ENCODE data around the gene CADPS. TPM values are rescaled to one million over a fixed set of nuclear protein-coding genes. Genes with fewer than 3 reads are reported as not detected.

The CADPS gene
- total RNA-seq, 8 experiments from 2014 or later = 1.6 to 196 (median 90.7) TPM

DNA sequence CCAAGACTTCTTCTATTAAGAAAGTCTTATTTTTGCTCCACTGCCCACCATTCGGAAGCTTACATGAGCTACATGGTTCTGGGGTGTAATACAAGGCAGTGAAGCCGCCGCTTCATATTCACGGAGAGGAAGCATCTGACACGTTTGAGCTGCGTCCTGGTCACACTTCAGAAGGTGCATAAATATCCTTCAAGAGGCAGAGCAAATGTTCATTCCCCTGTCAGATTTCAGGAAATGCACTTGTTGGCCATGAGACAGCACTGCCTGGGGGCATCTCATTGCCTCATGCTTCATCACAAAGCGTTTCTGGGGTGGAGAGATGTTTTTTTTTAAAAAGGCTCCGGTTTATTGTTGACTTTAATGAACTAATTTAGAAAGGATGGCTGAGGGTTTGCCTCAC lies 119.9 kb downstream of the CADPS start:
- Histone ChIP-seq H3K4me3 (no peak overlapping the region), H3K4me1 (replicated peaks in 1 of 2) (peaks cover 0 to 3% of the 10 kb centered on the region in 2 donors), H3K27ac (no peak overlapping the region)
- WGBS, 10 experiments = 0 to 100% (median 63%) methylated on average over 1 to 7 of the region's 8 CpGs; no CpG with 5 or more reads in 1 of the 10 experiments
- peak in 3 of 8 experiments; percentile 69 to 83 (median 79) for ATAC-seq (replicated peaks in 6 of 8)
- in situ Hi-C loops (cut with MboI; ENCODE audit: low pct_unique_long_range_greater_than_20kb in 2 of 9, low sequenced_read_pairs in 9 of 9, unreplicated experiment in 9 of 9) = no loop called here

DNA sequence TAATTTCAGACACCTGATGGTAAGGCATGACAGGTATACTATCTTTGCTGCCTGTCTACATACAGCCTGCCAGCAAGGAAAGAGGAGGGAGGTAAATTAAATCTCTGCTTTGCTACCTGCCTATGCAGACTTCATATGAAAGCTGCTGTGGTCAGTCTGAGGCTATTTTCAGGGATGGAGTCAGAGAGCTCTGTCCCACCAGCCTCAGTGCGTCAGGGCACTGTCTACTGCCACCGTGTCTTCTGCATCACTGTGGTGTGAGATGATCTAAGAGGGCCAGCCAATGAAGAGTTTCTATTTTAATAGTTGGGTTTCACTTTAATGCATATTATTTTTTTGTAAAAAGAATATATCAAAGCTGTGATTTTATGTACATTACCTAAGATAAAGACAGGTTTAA lies 125.6 kb downstream of the CADPS start:
- H3K4me3 ChIP-seq = no peak overlapping the region
- 83 to 100% (median 89%) methylated on average over 1 to 2 of the region's 2 CpGs; no CpG with 5 or more reads in 4 of the 10 experiments for WGBS, 10 experiments
- H3K27ac ChIP-seq = no peak overlapping the region

DNA sequence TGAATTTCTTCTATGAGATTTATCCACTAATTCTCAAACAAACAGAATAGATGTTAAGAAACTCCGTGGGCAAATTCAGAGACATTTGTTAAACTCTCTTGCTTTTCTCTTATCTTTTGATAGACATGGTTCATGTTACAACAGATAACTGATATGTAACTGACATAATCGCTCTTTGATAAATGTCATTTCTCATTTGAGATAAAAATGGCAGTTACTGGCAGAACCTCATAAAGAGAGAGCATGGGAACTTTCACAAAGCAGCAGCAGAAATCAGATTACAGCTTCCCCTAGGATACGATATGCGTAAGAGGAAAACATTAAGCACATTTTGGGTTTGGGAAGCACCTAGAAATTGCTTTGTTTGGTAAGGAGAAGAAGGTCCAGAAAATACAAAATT lies 126.1 kb downstream of the CADPS start:
- Histone ChIP-seq H3K27ac (no peak overlapping the region), H3K4me3 (no peak overlapping the region), H3K4me1 (replicated peaks in 1 of 2) (no peaks in the 10 kb centered on the region)
- 50 to 100% (median 86%) methylated on average over 2 to 4 of the region's 4 CpGs for WGBS, 10 experiments
- in situ Hi-C loops (cut with MboI; ENCODE audit: low pct_unique_long_range_greater_than_20kb in 2 of 9, low sequenced_read_pairs in 9 of 9, unreplicated experiment in 9 of 9) = no loop called here
- no peak for ATAC-seq (replicated peaks in 6 of 8)

More for the DNA sequence above, 125.6 kb downstream of the CADPS start:
- H3K4me1 ChIP-seq (replicated peaks in 1 of 2) = no peaks in the 10 kb centered on the region
- in situ Hi-C loops (cut with MboI; ENCODE audit: low pct_unique_long_range_greater_than_20kb in 2 of 9, low sequenced_read_pairs in 9 of 9, unreplicated experiment in 9 of 9) = no loop called here
- ATAC-seq (replicated peaks in 6 of 8) = no peak

DNA sequence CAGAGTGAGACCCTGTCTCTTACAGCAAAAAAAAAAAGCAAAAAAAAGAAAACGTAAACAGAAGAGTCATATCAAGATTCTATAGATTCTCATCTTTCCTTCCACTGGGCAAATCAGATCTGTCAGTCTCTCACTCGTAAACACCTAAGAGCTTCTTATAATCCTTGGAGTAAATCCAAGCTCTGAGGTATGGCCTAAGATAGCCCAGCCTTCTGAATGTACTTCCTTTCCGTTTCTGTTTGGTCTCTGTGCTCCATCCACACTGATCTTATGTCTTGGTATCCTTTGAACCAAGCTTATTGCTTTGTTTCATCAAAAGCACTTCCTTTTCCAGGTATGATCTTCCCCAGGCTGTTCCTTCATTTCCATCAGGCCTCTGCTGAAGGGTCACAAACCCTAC lies 137.8 kb downstream of the CADPS start:
- no peak for ATAC-seq (replicated peaks in 6 of 8)

DNA sequence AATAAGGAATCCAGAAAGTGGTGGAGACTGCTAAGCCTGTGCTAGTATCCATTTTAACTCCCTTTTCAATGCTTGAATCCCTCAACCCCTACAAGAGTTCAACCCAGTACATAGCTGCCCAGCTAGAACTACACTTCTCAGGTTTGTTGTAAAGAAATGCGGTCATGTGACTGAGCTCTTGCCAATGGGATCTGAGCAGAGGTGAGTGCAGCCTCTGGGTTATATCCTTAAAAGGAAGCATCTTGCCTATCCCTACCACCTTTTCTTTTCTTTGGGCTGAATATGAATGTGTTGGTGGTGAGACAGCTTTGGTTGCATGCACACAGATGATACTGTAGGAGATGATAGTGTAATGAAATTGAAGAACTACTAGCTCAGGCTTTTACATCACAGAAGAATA lies 139.7 kb downstream of the CADPS start:
- no peak for ATAC-seq (replicated peaks in 6 of 8)
- in situ Hi-C loops (cut with MboI; ENCODE audit: low pct_unique_long_range_greater_than_20kb in 2 of 9, low sequenced_read_pairs in 9 of 9, unreplicated experiment in 9 of 9) = no loop called here
- WGBS, 10 experiments = 100% methylated on average over 1 of the region's 1 CpG; no CpG with 5 or more reads in 7 of the 10 experiments

More for the DNA sequence above, 137.8 kb downstream of the CADPS start:
- Histone ChIP-seq H3K4me1 (replicated peaks in 1 of 2) (no peaks in the 10 kb centered on the region), H3K27ac (no peak overlapping the region), H3K4me3 (no peak overlapping the region)
- in situ Hi-C loops (cut with MboI; ENCODE audit: low pct_unique_long_range_greater_than_20kb in 2 of 9, low sequenced_read_pairs in 9 of 9, unreplicated experiment in 9 of 9) = no loop called here
- 11 to 100% (median 87%) methylated on average over 1 to 3 of the region's 3 CpGs; no CpG with 5 or more reads in 1 of the 10 experiments for WGBS, 10 experiments

DNA sequence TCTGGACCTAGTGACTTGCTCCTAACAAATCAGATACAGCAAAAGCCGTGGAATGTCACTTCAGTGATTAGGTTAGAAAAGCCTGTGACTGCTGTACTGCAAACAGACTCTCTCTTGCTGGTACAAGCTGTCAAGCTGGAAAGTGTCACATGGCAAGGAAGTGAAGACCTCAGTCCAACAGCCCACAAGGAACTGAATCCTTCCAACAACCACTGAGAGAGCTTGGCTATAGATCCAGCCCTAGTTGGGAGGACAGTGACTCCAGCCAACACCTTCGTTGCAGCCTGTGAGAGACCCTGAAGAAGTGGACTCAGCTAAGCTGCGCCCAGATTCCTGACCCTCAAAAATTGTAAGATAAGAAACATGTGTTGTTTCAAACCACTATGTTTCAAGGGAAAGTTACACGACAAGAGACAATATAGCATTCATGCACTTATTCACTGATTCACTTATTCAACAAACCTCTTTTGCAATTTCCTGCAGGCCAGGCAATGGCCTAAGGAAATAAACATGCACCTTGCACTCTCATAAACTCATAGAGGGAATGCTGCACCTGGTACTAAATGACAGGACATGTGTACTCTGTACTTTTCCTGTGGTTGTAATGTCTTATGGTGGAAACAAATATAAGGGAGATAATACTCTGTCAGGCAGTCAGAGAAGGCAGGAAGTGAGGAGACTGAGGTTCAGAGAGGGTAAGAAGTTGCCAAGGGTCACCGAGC lies 142.9 kb downstream of the CADPS start:
- in situ Hi-C loops (cut with MboI; ENCODE audit: low pct_unique_long_range_greater_than_20kb in 2 of 9, low sequenced_read_pairs in 9 of 9, unreplicated experiment in 9 of 9) = no loop called here

More for the DNA sequence above, 139.7 kb downstream of the CADPS start:
- Histone ChIP-seq H3K4me1 (replicated peaks in 1 of 2) (no peaks in the 10 kb centered on the region), H3K27ac (no peak overlapping the region), H3K4me3 (no peak overlapping the region)

DNA sequence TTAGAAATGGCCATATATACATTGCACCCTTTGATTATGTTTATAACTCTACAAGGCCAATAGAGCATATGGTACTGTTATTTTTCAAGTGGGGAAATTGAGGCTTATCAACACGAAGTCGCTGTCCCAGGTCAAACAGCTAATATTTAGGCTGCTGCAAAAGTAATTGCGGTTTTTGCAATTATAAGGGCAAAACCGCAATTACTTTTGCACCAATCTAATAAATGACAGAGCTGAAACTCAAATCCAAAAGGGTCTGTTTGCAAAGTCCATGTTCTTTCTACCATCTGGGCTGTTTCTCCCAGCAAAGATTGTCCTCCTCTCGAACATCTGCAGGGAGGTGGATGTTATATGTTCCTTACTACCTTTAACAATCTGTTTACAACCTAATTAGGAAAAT lies 147.2 kb downstream of the CADPS start:
- 47 to 100% (median 80%) methylated on average over 2 to 5 of the region's 5 CpGs for whole genome bisulfite sequencing, 10 experiments
- Histone ChIP-seq H3K27ac (no peak overlapping the region), H3K4me3 (no peak overlapping the region), H3K4me1 (replicated peaks in 1 of 2) (peaks cover 13 to 15% of the 10 kb centered on the region in 2 donors)
- ATAC-seq (replicated peaks in 6 of 8) = no peak
- in situ Hi-C loops (cut with MboI; ENCODE audit: low pct_unique_long_range_greater_than_20kb in 2 of 9, low sequenced_read_pairs in 9 of 9, unreplicated experiment in 9 of 9) = no loop called here

More for the DNA sequence above, 142.9 kb downstream of the CADPS start:
- 17 to 100% (median 92%) methylated on average over 1 to 5 of the region's 5 CpGs; no CpG with 5 or more reads in 1 of the 10 experiments for WGBS, 10 experiments
- H3K27ac ChIP-seq = no peak overlapping the region
- no peak for ATAC-seq (replicated peaks in 6 of 8)
- no peaks in the 10 kb centered on the region for H3K4me1 ChIP-seq (replicated peaks in 1 of 2)
- H3K4me3 ChIP-seq = no peak overlapping the region

DNA sequence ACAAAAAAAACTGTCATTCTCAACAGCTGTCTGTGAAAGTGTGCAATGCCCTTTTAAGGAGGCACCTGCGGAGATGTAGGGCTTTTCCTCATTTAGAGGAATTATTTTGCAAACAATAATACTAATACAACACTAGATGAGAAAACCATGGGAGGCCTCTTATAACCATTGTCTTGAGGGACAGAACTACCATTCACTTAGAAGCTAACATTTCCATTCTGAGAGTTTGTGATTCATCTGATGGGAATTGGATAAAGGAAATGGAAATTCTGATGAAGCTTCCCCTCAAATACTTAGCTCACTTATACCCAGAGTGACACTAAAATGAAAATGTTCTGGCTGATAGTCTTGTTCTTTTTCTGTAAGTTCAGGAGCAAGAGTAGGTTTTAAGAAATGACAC lies 147.7 kb downstream of the CADPS start:
- ATAC-seq (replicated peaks in 6 of 8) = peak in 2 of 8 experiments; percentile 39 to 54
- H3K4me1 ChIP-seq (replicated peaks in 1 of 2) = peaks cover 13 to 16% of the 10 kb centered on the region in 2 donors
- in situ Hi-C loops (cut with MboI; ENCODE audit: low pct_unique_long_range_greater_than_20kb in 2 of 9, low sequenced_read_pairs in 9 of 9, unreplicated experiment in 9 of 9) = no loop called here
- 44 to 100% (median 86%) methylated on average over 1 of the region's 1 CpG; no CpG with 5 or more reads in 3 of the 10 experiments for WGBS, 10 experiments
- H3K4me3 ChIP-seq = no peak overlapping the region
- no peak overlapping the region for H3K27ac ChIP-seq

DNA sequence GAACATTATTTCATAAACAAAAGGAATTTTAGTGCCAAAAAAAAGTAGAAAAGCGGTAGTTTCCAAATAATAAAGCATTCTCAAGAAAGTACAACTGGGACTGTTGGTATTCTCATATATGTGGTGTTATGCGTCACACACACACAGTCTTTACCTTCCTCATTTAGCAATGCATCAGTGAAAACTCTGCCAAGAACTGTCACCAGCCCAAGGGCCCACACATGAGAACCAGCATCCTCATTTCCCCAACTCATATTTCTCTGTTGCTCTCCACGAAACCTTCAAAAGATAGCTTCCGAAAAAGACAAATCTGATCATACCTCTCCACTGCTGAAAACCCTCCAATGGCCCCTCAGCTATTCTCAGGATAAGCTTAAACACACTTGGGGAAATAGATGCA lies 150.7 kb downstream of the CADPS start:
- Histone ChIP-seq H3K4me1 (replicated peaks in 1 of 2) (peaks cover 13 to 16% of the 10 kb centered on the region in 2 donors), H3K27ac (no peak overlapping the region), H3K4me3 (no peak overlapping the region)
- 0 to 100% (median 88%) methylated on average over 1 to 4 of the region's 4 CpGs; no CpG with 5 or more reads in 1 of the 10 experiments for WGBS, 10 experiments
- ATAC-seq (replicated peaks in 6 of 8) = no peak
- in situ Hi-C loops (cut with MboI; ENCODE audit: low pct_unique_long_range_greater_than_20kb in 2 of 9, low sequenced_read_pairs in 9 of 9, unreplicated experiment in 9 of 9) = no loop called here

DNA sequence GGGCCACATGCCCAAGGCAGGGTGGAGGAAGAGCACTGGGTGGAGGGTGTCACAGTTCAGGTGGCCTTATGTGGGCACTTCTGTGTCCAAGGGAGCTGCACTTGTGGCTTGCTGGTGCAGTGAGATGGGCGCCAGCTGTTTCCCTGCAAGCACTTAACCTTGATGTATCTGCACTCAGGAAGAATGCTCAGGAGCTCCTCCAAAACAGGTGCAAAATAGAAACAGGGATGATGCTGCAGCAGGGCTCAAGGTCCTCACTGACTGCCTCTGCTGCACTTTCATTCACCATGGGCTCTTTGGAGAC lies 151.3 kb downstream of the CADPS start:
- in situ Hi-C loops (cut with MboI; ENCODE audit: low pct_unique_long_range_greater_than_20kb in 2 of 9, low sequenced_read_pairs in 9 of 9, unreplicated experiment in 9 of 9) = no loop called here
- peaks cover 13 to 16% of the 10 kb centered on the region in 2 donors for H3K4me1 ChIP-seq (replicated peaks in 1 of 2)
- no peak overlapping the region for H3K4me3 ChIP-seq
- no peak overlapping the region for H3K27ac ChIP-seq
- ATAC-seq (replicated peaks in 6 of 8) = peak in 2 of 8 experiments; percentile 58 to 62
- WGBS, 10 experiments = 0 to 100% (median 40%) methylated on average over 1 of the region's 1 CpG; no CpG with 5 or more reads in 7 of the 10 experiments

DNA sequence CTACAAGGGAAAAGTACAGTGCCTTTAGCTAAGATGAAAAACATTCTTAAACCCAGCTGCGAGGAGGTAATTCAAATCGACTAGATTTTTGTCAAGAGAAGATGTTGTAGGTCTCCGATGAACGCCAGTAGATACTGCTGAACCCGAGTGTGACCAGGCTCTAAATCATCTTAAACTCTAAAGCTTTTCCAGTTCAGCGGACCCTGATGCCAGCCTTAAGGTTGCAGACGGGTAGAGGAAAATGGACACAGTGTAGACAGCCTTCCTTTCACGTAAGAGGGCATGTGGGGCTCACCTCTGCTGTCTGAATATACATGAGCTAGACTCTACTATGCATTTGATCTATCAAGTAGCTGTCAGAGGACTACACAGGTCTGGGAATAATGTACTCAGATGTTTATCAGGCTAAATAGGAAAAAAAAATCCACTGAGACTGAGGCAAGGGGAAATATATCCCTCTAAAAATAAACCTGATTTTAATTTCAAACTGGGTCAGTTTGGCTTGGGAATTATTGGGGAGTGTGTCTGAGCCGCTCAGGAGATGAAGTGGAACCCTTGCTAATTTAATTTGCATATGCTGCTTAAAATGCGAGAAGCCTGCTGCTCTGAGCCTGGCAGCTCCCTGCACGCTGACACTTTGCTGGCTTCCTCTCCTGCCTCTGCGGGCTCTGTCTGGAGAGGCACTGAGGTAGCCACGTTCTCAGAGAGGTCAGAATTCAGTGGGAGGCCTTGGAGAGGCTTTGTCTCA lies 151.9 kb downstream of the CADPS start:
- WGBS, 10 experiments = 18 to 76% (median 58%) methylated on average over 3 to 11 of the region's 13 CpGs; no CpG with 5 or more reads in 1 of the 10 experiments
- peak; percentile 46 to 87 (median 82) for ATAC-seq (replicated peaks in 6 of 8)
- in situ Hi-C loops (cut with MboI; ENCODE audit: low pct_unique_long_range_greater_than_20kb in 2 of 9, low sequenced_read_pairs in 9 of 9, unreplicated experiment in 9 of 9) = no loop called here
- Histone ChIP-seq H3K27ac (no peak overlapping the region), H3K4me3 (no peak overlapping the region), H3K4me1 (replicated peaks in 1 of 2) (peaks cover 13 to 16% of the 10 kb centered on the region in 2 donors)

DNA sequence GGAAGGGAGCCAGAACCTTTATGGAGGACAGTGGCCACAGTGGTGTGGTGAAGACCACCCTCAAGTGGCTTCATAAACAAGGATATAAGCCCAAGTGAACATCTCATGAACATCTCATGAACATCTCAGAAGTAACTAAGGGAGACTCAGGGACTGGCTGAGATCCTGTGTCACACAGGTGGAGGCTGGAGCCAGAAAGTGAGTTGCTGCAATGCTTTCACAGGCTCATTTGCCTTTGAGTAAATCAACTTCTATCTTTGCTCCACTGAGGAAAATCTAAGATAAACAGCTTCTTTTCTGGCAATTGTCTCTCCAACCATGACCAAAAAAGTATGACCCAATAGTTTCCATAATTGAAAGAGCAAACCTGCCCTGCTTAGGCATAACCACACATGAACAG lies 152.9 kb downstream of the CADPS start:
- Histone ChIP-seq H3K4me1 (replicated peaks in 1 of 2) (peaks cover 13 to 16% of the 10 kb centered on the region in 2 donors), H3K27ac (no peak overlapping the region), H3K4me3 (no peak overlapping the region)
- no peak for ATAC-seq (replicated peaks in 6 of 8)
- in situ Hi-C loops (cut with MboI; ENCODE audit: low pct_unique_long_range_greater_than_20kb in 2 of 9, low sequenced_read_pairs in 9 of 9, unreplicated experiment in 9 of 9) = no loop called here

DNA sequence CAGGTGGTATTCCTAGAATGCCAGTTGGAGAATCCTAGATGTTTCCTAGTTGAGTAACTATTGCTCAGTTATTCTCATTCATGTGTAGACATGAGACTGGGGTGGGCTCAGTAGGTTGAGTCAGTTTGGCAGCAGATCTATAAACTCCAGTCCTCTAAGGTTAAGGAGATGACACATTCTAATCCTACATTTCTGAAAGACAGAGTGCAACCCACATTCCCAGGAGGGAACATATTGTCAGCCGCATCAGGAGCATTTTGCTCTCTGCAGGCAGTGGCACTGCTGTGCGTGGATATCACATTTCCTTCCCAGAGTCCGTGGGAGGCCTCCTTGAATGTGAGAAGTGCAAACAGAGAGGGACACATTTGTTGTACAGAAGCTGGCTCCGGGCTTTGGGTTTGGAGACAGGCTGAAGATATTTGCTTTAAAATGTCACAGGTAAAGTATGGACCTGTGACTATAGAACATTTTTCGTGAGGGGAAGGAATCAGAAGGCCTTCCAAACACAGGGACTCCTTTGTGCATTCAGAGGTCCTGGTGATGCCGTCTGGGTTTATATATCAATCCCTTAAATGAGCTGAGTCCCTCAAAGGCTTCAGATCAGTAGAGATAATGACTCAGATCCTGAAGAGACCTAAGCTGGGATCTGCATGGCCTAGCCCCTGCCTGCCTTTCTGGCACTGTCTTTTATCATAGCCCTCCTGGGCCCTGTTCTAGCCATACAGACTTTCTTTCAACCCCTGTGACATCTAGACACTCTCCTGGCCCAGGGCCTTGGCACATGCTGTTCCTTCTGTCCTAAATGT lies 156.5 kb downstream of the CADPS start:
- peak in 1 of 8 experiments; percentile 21 for ATAC-seq (replicated peaks in 6 of 8)
- Histone ChIP-seq H3K27ac (no peak overlapping the region), H3K4me1 (replicated peaks in 1 of 2) (peaks cover 8 to 9% of the 10 kb centered on the region in 2 donors), H3K4me3 (no peak overlapping the region)
- in situ Hi-C loops (cut with MboI; ENCODE audit: low pct_unique_long_range_greater_than_20kb in 2 of 9, low sequenced_read_pairs in 9 of 9, unreplicated experiment in 9 of 9) = no loop called here
- WGBS, 10 experiments = 0 to 100% (median 70%) methylated on average over 1 to 6 of the region's 6 CpGs; no CpG with 5 or more reads in 5 of the 10 experiments

Measured in motor neuron (in vitro differentiated cells).